Body of pancreas (tissue), 4 donors: Measurements from ENCODE around the gene BACH2. TPM values are rescaled to one million over a fixed set of nuclear protein-coding genes. Genes with fewer than 3 reads are reported as not detected.

Experiments used
- ATAC-seq: fragments of 150-250 bp; one replicate; pipeline ENCODE4 v1.9.1; 2016
- DNase-seq, 4 donors: peaks; one replicate each; pipeline ENCODE4 v3.0.0-alpha.2; 2019
- H3K27ac ChIP-seq, 4 donors: fragments of 200-600 bp; sonication (generic); 1 replicate in 3 of 4; 2 replicates in 1 of 4; pipeline versions ENCODE4 v1.5.1 to v1.6.1; 2016 to 2019; ENCODE audit warnings: mild to moderate bottlenecking in 1 of 4, mixed read lengths in 1 of 4, moderate library complexity in 1 of 4
- H3K27me3 ChIP-seq, 2 donors: fragments of 200-600 bp; sonication (generic); one replicate each; pipeline ENCODE4 v1.6.0; 2016; ENCODE audit warnings: mild to moderate bottlenecking in 1 of 2
- H3K36me3 ChIP-seq, 2 donors: fragments of 200-600 bp; sonication (generic); replicated peaks in 1 of 2; 2 replicates each; pipeline ENCODE4 v1.5.1; 2016; ENCODE audit warnings: low read depth in 2 of 2; ENCODE audit not compliant: insufficient read depth in 1 of 2
- H3K4me1 ChIP-seq: fragments of 200-600 bp; sonication (generic); one replicate; pipeline ENCODE4 v1.6.0; 2016
- H3K4me3 ChIP-seq, 2 donors: fragments of 200-600 bp; sonication (generic); 1 replicate in 1 of 2; 2 replicates in 1 of 2; pipeline ENCODE4 v1.5.1; 2016 to 2019
- H3K9me3 ChIP-seq, 3 donors: fragments of 200-600 bp; sonication (generic); 1 replicate in 2 of 3; 2 replicates in 1 of 3; pipeline ENCODE4 v1.5.1; 2016
- POLR2A ChIP-seq, 3 donors: fragments of 450-650 bp; IDR thresholded peaks; one replicate each; pipeline ENCODE4 v1.6.1; 2016; ENCODE audit warnings: antibody characterized with exemption in 3 of 3, mild to moderate bottlenecking in 2 of 3
- WGBS, 2 donors: methylation state at CpG; one replicate each; pipeline ENCODE4 v1.1.5; 2017; 5-methylcytosine and 5-hydroxymethylcytosine counted together
- intact Hi-C: fragments of 100-400 bp; cut with DNase I; formaldehyde crosslinking; loops from one replicate; pipeline ENCODE4 v1.15.1; 2023
- total RNA-seq, 2 donors: library from RNA; depleted of rRNA; stranded (reverse); fragments of >200 nt; gene quantifications; one replicate each; pipeline ENCODE4 v1.1.0, GENCODE V29; 2016
- TF ChIP-seq, protein P1 (sequence below), 7 experiments: fragments of 450-650 bp in 4 of 7; fragments of 200-600 bp in 3 of 7; sonication (generic) in 3 of 7; IDR thresholded peaks; one replicate each; pipeline ENCODE4 v1.5.1; 2016 to 2019; ENCODE audit warnings: antibody characterized with exemption in 7 of 7

BACH2 gene
- total RNA-seq, 2 donors from 2014 or later, result 2.1 to 3.3 TPM

DNA sequence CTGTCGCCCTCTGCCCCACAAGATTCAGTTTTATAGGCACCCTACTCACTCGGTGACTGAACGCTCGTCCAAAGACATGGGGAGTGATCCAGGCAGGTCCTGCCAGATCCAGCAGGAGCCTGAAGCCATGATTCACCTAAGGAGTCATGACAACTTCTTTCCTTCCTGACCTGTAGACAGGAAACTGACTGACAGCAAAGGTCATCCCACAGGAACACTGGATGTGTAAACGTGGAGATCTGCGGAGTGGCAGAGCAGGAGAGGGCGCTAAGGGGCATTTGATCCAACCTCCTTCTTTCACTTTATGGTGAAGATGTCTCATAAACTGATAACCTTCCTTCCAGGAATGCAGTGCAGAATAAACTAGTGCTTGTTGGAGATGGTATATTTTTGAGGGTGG is 210.1 kb downstream of the BACH2 start:
- Histone ChIP-seq H3K27me3 (no peaks in the 10 kb centered on the region), H3K27ac (no peak overlapping the region), H3K4me3 (no peak overlapping the region), H3K9me3 (no peaks in the 10 kb centered on the region), H3K36me3 (no peaks in the 10 kb centered on the region), H3K4me1 (peaks cover 3% of the 10 kb centered on the region)
- intact Hi-C loops, result no loop called here
- no peak for DNase-seq
- ATAC-seq, result no peak
- TF ChIP-seq, protein P1, sequence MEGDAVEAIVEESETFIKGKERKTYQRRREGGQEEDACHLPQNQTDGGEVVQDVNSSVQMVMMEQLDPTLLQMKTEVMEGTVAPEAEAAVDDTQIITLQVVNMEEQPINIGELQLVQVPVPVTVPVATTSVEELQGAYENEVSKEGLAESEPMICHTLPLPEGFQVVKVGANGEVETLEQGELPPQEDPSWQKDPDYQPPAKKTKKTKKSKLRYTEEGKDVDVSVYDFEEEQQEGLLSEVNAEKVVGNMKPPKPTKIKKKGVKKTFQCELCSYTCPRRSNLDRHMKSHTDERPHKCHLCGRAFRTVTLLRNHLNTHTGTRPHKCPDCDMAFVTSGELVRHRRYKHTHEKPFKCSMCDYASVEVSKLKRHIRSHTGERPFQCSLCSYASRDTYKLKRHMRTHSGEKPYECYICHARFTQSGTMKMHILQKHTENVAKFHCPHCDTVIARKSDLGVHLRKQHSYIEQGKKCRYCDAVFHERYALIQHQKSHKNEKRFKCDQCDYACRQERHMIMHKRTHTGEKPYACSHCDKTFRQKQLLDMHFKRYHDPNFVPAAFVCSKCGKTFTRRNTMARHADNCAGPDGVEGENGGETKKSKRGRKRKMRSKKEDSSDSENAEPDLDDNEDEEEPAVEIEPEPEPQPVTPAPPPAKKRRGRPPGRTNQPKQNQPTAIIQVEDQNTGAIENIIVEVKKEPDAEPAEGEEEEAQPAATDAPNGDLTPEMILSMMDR (IDR thresholded peaks at IDR 0.05), result no peak
- TF ChIP-seq POLR2A (IDR thresholded peaks at IDR 0.05), result no peak
- 79 to 84% methylated on average over 7 of the region's 7 CpGs for WGBS, 2 donors

DNA sequence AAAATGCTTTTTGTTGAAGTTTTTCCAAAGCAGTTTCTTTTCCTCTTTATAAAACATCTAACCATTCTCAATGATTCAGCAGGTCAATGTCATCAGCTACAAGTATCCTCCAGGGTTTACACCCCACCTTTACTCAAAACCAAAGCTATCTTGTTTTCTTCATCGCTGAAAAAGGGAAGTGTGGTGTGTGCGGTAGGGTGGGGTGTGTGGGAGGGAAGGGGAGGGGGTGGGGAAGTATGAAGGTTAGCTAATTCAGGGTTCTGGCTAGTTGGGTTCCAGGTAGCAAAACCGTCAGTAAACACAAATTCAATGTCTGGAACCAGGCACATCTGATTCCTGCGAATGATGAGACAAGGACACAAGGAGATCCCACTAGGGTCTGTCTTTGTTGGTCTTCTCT is 212.8 kb downstream of the BACH2 start:
- ATAC-seq, result no peak
- Histone ChIP-seq H3K4me3 (no peak overlapping the region), H3K9me3 (no peaks in the 10 kb centered on the region), H3K27me3 (no peaks in the 10 kb centered on the region), H3K4me1 (peaks cover 3% of the 10 kb centered on the region), H3K27ac (no peak overlapping the region), H3K36me3 (no peaks in the 10 kb centered on the region)
- WGBS, 2 donors, result 72 to 84% methylated on average over 3 to 4 of the region's 4 CpGs
- intact Hi-C loops, result no loop called here
- DNase-seq, result no peak
- TF ChIP-seq, protein P1 (IDR thresholded peaks at IDR 0.05), result no peak
- TF ChIP-seq POLR2A (IDR thresholded peaks at IDR 0.05), result no peak

DNA sequence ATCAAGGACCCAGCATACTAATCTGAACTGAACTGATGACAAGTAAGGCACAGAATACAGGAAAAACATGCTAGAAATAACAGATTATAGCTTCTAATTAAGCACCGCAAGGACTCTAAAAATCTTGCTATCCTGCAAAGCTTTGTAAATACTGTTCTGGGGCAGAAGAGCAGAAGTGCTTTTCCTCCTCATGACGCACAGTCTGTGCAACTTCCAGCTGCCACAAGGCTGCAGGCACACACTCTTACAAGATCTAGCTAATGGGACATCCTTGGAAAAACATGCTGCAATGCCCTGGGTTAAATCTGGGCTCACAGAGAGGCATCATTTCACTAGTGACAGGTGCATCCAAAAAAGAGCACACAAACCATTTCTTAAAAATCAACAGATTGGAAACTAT is 213.8 kb downstream of the BACH2 start:
- WGBS, 2 donors, result 69 to 80% methylated on average over 2 of the region's 2 CpGs
- Histone ChIP-seq H3K36me3 (no peaks in the 10 kb centered on the region), H3K27ac (no peak overlapping the region), H3K4me3 (no peak overlapping the region), H3K9me3 (no peaks in the 10 kb centered on the region), H3K27me3 (no peaks in the 10 kb centered on the region), H3K4me1 (no peaks in the 10 kb centered on the region)
- ATAC-seq (no peak), DNase-seq (no peak)
- intact Hi-C loops, result no loop called here
- TF ChIP-seq POLR2A (IDR thresholded peaks at IDR 0.05), result no peak
- TF ChIP-seq, protein P1 (IDR thresholded peaks at IDR 0.05), result no peak

DNA sequence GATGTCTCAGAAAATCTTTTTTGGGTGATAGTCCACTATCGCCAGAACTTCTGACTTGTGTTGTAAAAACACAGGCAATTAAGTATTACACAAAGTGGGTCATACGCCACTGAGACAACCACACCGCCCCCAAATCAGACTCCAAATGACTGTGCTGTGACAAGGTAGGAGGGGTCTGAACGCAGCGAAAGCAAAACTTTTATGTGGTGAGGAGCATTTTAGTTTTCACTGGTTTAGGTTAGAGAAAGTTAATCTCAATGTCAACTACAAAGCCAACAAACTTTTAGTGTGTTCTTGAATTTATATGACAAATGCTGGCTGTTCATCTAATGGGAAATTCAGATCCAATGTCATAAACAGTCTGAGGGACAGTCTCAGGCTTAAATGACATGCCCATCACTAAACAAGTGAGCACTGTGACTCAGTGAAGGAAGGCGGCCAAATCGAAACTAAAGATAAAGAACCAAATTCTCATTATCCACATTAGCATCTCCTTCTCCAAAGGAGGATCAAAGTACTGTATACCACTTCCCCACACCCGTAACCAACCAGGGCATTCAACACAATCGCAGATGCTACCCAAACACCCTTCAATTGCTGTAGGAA is 215.7 kb downstream of the BACH2 start:
- H3K27ac ChIP-seq, result no peak overlapping the region
- no peaks in the 10 kb centered on the region for H3K36me3 ChIP-seq
- no peaks in the 10 kb centered on the region for H3K27me3 ChIP-seq
- H3K4me3 ChIP-seq, result no peak overlapping the region
- H3K9me3 ChIP-seq, result no peaks in the 10 kb centered on the region
- DNase-seq, result no peak
- no peak for ATAC-seq
- TF ChIP-seq, protein P1 (IDR thresholded peaks at IDR 0.05), result no peak
- no peak for TF ChIP-seq POLR2A (IDR thresholded peaks at IDR 0.05)
- WGBS, 2 donors, result 79 to 86% methylated on average over 9 of the region's 9 CpGs
- no peaks in the 10 kb centered on the region for H3K4me1 ChIP-seq
- intact Hi-C loops, result no loop called here
